ENCODE measurements around the gene GABRR3. TPM values are rescaled to one million over a fixed set of nuclear protein-coding genes. Genes with fewer than 3 reads are reported as not detected.

Gene GABRR3
- polyA plus RNA-seq, 1 donor from 2014 or later = not detected

DNA sequence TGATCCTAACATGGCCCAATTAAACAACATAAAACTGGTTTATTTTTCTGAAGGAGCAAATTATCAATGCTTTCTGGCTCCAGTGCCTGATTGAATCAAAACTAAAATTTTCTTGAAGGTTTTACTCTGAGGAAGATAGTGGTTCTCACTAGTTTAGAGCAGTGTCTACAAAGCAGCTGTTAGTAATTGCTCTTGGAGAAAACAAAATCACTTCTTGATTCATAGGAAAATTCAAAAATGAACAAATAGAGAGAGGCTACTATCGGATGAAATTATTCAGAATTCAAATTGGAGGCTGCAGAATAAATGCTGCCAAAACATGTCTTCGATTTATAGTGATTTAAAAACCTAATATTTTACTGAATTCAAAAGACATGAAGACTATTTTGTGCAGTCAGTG, 47.8 kb downstream of the GABRR3 start:
- Histone ChIP-seq H2AFZ (ENCODE audit: low read depth, low read length) (no peak overlapping the region), H3K9ac (ENCODE audit: low read length) (no peak overlapping the region), H3F3A (ENCODE audit: insufficient read depth, low read length, poor library complexity, severe bottlenecking) (no peaks in the 10 kb centered on the region), H4K20me1 (ENCODE audit: insufficient read depth) (no peaks in the 10 kb centered on the region), H3K27me3 (ENCODE audit: insufficient read depth, low read depth, low read length) (no peaks in the 10 kb centered on the region), H3K79me2 (replicated peaks; ENCODE audit: insufficient read depth, low read length) (no peaks in the 10 kb centered on the region), H3K36me3 (ENCODE audit: insufficient read depth, low read length) (no peaks in the 10 kb centered on the region), H3K9me3 (ENCODE audit: low read length) (no peaks in the 10 kb centered on the region), H3K27ac (ENCODE audit: low read length) (no peak overlapping the region), H3K4me2 (ENCODE audit: low read length) (no peak overlapping the region), H3K9me2 (ENCODE audit: insufficient read depth, low read length) (no peaks in the 10 kb centered on the region), H3K4me3 (ENCODE audit: low read length) (no peak overlapping the region)
- TF ChIP-seq CTCF (IDR thresholded peaks at IDR 0.05; ENCODE audit: poor library complexity, severe bottlenecking) (no peak), TAF1 (IDR thresholded peaks at IDR 0.05; ENCODE audit: low read depth) (no peak), SMC3 (conservative IDR thresholded peaks at IDR 0.05; ENCODE audit: poor library complexity) (no peak)

DNA sequence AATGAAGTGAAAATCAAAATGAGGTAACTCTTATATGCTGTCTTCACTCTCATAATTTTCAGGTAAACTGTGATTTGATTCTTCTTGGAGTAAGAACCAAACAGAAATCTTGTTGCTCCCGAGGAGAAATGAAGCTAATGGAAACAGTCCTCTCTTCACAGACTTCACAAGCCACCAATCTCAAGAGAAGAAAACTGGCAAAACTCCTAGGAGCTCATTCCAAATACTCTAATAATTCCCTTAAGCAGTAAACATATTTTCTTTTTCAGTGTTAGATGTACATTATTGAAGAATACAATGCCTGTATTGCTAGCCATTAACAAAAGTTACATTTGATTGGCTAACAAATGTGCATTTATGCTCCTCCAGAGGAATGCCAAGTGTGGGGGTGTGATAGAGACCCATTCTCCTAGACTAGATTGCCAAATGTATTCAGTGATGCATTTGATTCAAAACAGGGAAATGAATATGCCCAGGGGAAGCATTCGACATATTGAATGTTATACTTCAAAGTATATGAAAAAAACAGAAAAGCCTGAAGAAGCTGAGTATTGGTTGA, 51.1 kb downstream of the GABRR3 start:
- Histone ChIP-seq H3K9me2 (ENCODE audit: insufficient read depth, low read length) (no peaks in the 10 kb centered on the region), H3K79me2 (replicated peaks; ENCODE audit: insufficient read depth, low read length) (no peaks in the 10 kb centered on the region), H3K9ac (ENCODE audit: low read length) (no peak overlapping the region), H3K4me3 (ENCODE audit: low read length) (no peak overlapping the region), H3K27ac (ENCODE audit: low read length) (no peak overlapping the region), H4K20me1 (ENCODE audit: insufficient read depth) (no peaks in the 10 kb centered on the region), H3K4me2 (ENCODE audit: low read length) (no peak overlapping the region), H3F3A (ENCODE audit: insufficient read depth, low read length, poor library complexity, severe bottlenecking) (no peaks in the 10 kb centered on the region), H3K27me3 (ENCODE audit: insufficient read depth, low read depth, low read length) (no peaks in the 10 kb centered on the region), H3K36me3 (ENCODE audit: insufficient read depth, low read length) (no peaks in the 10 kb centered on the region), H3K9me3 (ENCODE audit: low read length) (no peaks in the 10 kb centered on the region), H2AFZ (ENCODE audit: low read depth, low read length) (no peak overlapping the region)
- no peak for TF ChIP-seq REST (IDR thresholded peaks at IDR 0.05; ENCODE audit: borderline replicate concordance)
- no peak for TF ChIP-seq RAD21 (conservative IDR thresholded peaks at IDR 0.05)
- TF ChIP-seq CTCF (IDR thresholded peaks at IDR 0.05; ENCODE audit: poor library complexity, severe bottlenecking) = no peak
- TF ChIP-seq SMC3 (conservative IDR thresholded peaks at IDR 0.05; ENCODE audit: poor library complexity) = no peak
- no peak for TF ChIP-seq POLR2AphosphoS5 (IDR thresholded peaks at IDR 0.05)
- TF ChIP-seq TAF1 (IDR thresholded peaks at IDR 0.05; ENCODE audit: low read depth) = no peak
- TF ChIP-seq EZH2 (IDR thresholded peaks at IDR 0.05; ENCODE audit: borderline replicate concordance, insufficient read depth, low read length, poor library complexity, severe bottlenecking) = no peak
- TF ChIP-seq EP300 (conservative IDR thresholded peaks at IDR 0.05; ENCODE audit: poor library complexity, severe bottlenecking) = no peak
- TF ChIP-seq MXI1 (conservative IDR thresholded peaks at IDR 0.05; ENCODE audit: poor library complexity, severe bottlenecking) = no peak

Measured in neural cell (in vitro differentiated cells).